Tibial nerve (tissue), 4 donors: Measurements from ENCODE around the gene LAMB4. TPM values are rescaled to one million over a fixed set of nuclear protein-coding genes. Genes with fewer than 3 reads are reported as not detected.

ENCODE experiments used
- DNase-seq, 2 donors: peaks; one replicate each; pipeline ENCODE4 v3.0.0-alpha.2; 2019; ENCODE audit warnings: low spot score in 2 of 2
- H3K27ac ChIP-seq, 4 donors: fragments of 200-600 bp; sonication (generic) in 3 of 4; one replicate each; pipeline ENCODE4 v1.5.1; 2017 to 2019; ENCODE audit warnings: mild to moderate bottlenecking in 1 of 4
- H3K27me3 ChIP-seq, 2 donors: fragments of 200-600 bp; sonication (generic) in 1 of 2; one replicate each; pipeline versions ENCODE4 v1.5.1 to v1.6.0; 2017 to 2019
- H3K36me3 ChIP-seq, 3 donors: fragments of 200-600 bp; sonication (generic); one replicate each; pipeline ENCODE4 v1.5.1; 2018 to 2019
- H3K4me1 ChIP-seq, 4 donors: fragments of 200-600 bp; sonication (generic) in 3 of 4; one replicate each; pipeline ENCODE4 v1.5.1; 2017 to 2019
- H3K4me3 ChIP-seq, 4 donors: fragments of 200-600 bp; sonication (generic) in 3 of 4; one replicate each; pipeline ENCODE4 v1.5.1; 2017 to 2019; ENCODE audit warnings: mild to moderate bottlenecking in 1 of 4, moderate library complexity in 1 of 4
- H3K9me3 ChIP-seq, 4 donors: fragments of 200-600 bp; sonication (generic) in 3 of 4; one replicate each; pipeline ENCODE4 v1.5.1; 2017 to 2019
- CTCF ChIP-seq, 5 experiments: fragments of 200-600 bp in 3 of 5; fragments of 450-650 bp in 2 of 5; sonication (generic) in 3 of 5; IDR thresholded peaks; one replicate each; pipeline ENCODE4 v1.5.1; 2016 to 2019; ENCODE audit warnings: antibody characterized with exemption in 5 of 5, mild to moderate bottlenecking in 3 of 5, moderate library complexity in 2 of 5
- EP300 ChIP-seq, 2 donors: sonication (generic); formaldehyde crosslinking; IDR thresholded peaks; one replicate each; pipeline ENCODE4 v1.6.1; 2017; ENCODE audit warnings: antibody characterized with exemption in 2 of 2, mild to moderate bottlenecking in 1 of 2
- POLR2A ChIP-seq, 2 donors: fragments of 450-650 bp; IDR thresholded peaks; one replicate each; pipeline ENCODE4 v1.6.1; 2017; ENCODE audit warnings: antibody characterized with exemption in 2 of 2, mild to moderate bottlenecking in 2 of 2, moderate library complexity in 2 of 2
- WGBS, 2 donors: methylation state at CpG; one replicate each; pipeline ENCODE4 v1.1.5; 2018; 5-methylcytosine and 5-hydroxymethylcytosine counted together
- total RNA-seq, 4 donors: library from RNA; depleted of rRNA; stranded (reverse); fragments of >200 nt; gene quantifications; one replicate each; pipeline ENCODE4 v1.1.0, GENCODE V29; 2016

The LAMB4 gene
- total RNA-seq, 4 donors from 2014 or later = 0.22 to 1.2 (median 0.42) TPM; not detected in 1

GRCh38 chr7:108054537-108054936 is 75.6 kb downstream of the LAMB4 start:
- Histone ChIP-seq H3K27ac (no peak overlapping the region), H3K9me3 (no peaks in the 10 kb centered on the region), H3K4me3 (no peak overlapping the region), H3K36me3 (no peaks in the 10 kb centered on the region), H3K27me3 (no peaks in the 10 kb centered on the region), H3K4me1 (no peaks in the 10 kb centered on the region)
- TF ChIP-seq EP300 (IDR thresholded peaks at IDR 0.05) = no peak
- no peak for TF ChIP-seq CTCF (IDR thresholded peaks at IDR 0.05)
- no peak for TF ChIP-seq POLR2A (IDR thresholded peaks at IDR 0.05)
- WGBS, 2 donors = 93% methylated on average over 1 of the region's 1 CpG
- no peak for DNase-seq

GRCh38 chr7:108053250-108053649 is 76.9 kb downstream of the LAMB4 start:
- no peaks in the 10 kb centered on the region for H3K9me3 ChIP-seq
- no peak for TF ChIP-seq EP300 (IDR thresholded peaks at IDR 0.05)
- no peak for TF ChIP-seq POLR2A (IDR thresholded peaks at IDR 0.05)
- no peak for TF ChIP-seq CTCF (IDR thresholded peaks at IDR 0.05)
- 94 to 95% methylated on average over 4 of the region's 4 CpGs for WGBS, 2 donors

GRCh38 chr7:108051454-108051853 is 78.7 kb downstream of the LAMB4 start:
- H3K27ac ChIP-seq = no peak overlapping the region
- no peaks in the 10 kb centered on the region for H3K9me3 ChIP-seq
- no peak for DNase-seq
- no peak for TF ChIP-seq POLR2A (IDR thresholded peaks at IDR 0.05)
- H3K36me3 ChIP-seq = no peaks in the 10 kb centered on the region
- no peaks in the 10 kb centered on the region for H3K4me1 ChIP-seq
- 32 to 46% methylated on average over 1 of the region's 1 CpG for WGBS, 2 donors
- H3K4me3 ChIP-seq = no peak overlapping the region
- no peaks in the 10 kb centered on the region for H3K27me3 ChIP-seq

More at GRCh38 chr7:108053250-108053649, 76.9 kb downstream of the LAMB4 start:
- H3K27me3 ChIP-seq = no peaks in the 10 kb centered on the region
- no peak overlapping the region for H3K27ac ChIP-seq
- H3K36me3 ChIP-seq = no peaks in the 10 kb centered on the region
- DNase-seq = no peak
- no peaks in the 10 kb centered on the region for H3K4me1 ChIP-seq
- no peak overlapping the region for H3K4me3 ChIP-seq

GRCh38 chr7:108049962-108050361 is 80.2 kb downstream of the LAMB4 start:
- no peaks in the 10 kb centered on the region for H3K27me3 ChIP-seq
- no peaks in the 10 kb centered on the region for H3K9me3 ChIP-seq
- H3K4me3 ChIP-seq = no peak overlapping the region
- 91 to 92% methylated on average over 3 of the region's 3 CpGs for WGBS, 2 donors
- H3K27ac ChIP-seq = no peak overlapping the region
- H3K4me1 ChIP-seq = no peaks in the 10 kb centered on the region
- no peak for DNase-seq
- TF ChIP-seq EP300 (IDR thresholded peaks at IDR 0.05) (no peak), POLR2A (IDR thresholded peaks at IDR 0.05) (no peak)
- H3K36me3 ChIP-seq = no peaks in the 10 kb centered on the region

GRCh38 chr7:108048422-108048821 is 81.7 kb downstream of the LAMB4 start:
- H3K27ac ChIP-seq = no peak overlapping the region
- DNase-seq = no peak
- 97 to 98% methylated on average over 3 of the region's 3 CpGs for WGBS, 2 donors

GRCh38 chr7:108046952-108047506 is 83.1 kb downstream of the LAMB4 start:
- H3K27ac ChIP-seq = no peak overlapping the region
- no peaks in the 10 kb centered on the region for H3K27me3 ChIP-seq
- no peaks in the 10 kb centered on the region for H3K9me3 ChIP-seq
- no peaks in the 10 kb centered on the region for H3K36me3 ChIP-seq
- no peaks in the 10 kb centered on the region for H3K4me1 ChIP-seq
- DNase-seq = no peak
- no peak overlapping the region for H3K4me3 ChIP-seq
- WGBS, 2 donors = 79 to 80% methylated on average over 6 of the region's 6 CpGs
- TF ChIP-seq EP300 (IDR thresholded peaks at IDR 0.05) (no peak), CTCF (IDR thresholded peaks at IDR 0.05) (no peak), POLR2A (IDR thresholded peaks at IDR 0.05) (no peak)

More at GRCh38 chr7:108048422-108048821, 81.7 kb downstream of the LAMB4 start:
- TF ChIP-seq EP300 (IDR thresholded peaks at IDR 0.05) (no peak), POLR2A (IDR thresholded peaks at IDR 0.05) (no peak), CTCF (IDR thresholded peaks at IDR 0.05) (no peak)
- no peaks in the 10 kb centered on the region for H3K4me1 ChIP-seq
- H3K36me3 ChIP-seq = no peaks in the 10 kb centered on the region
- H3K27me3 ChIP-seq = no peaks in the 10 kb centered on the region
- no peak overlapping the region for H3K4me3 ChIP-seq
- H3K9me3 ChIP-seq = no peaks in the 10 kb centered on the region
